Tibial nerve (tissue), 4 donors: ENCODE results near the gene ADCY2. TPM values are rescaled to one million over a fixed set of nuclear protein-coding genes. Genes with fewer than 3 reads are reported as not detected.

Experiments used
- DNase-seq, 2 donors: peaks; one replicate each; pipeline ENCODE4 v3.0.0-alpha.2; 2019; ENCODE audit warnings: low spot score in 2 of 2
- H3K27ac ChIP-seq, 4 donors: fragments of 200-600 bp; sonication (generic) in 3 of 4; one replicate each; pipeline ENCODE4 v1.5.1; 2017 to 2019; ENCODE audit warnings: mild to moderate bottlenecking in 1 of 4
- H3K27me3 ChIP-seq, 2 donors: fragments of 200-600 bp; sonication (generic) in 1 of 2; one replicate each; pipeline versions ENCODE4 v1.5.1 to v1.6.0; 2017 to 2019
- H3K36me3 ChIP-seq, 3 donors: fragments of 200-600 bp; sonication (generic); one replicate each; pipeline ENCODE4 v1.5.1; 2018 to 2019
- H3K4me1 ChIP-seq, 4 donors: fragments of 200-600 bp; sonication (generic) in 3 of 4; one replicate each; pipeline ENCODE4 v1.5.1; 2017 to 2019
- H3K4me3 ChIP-seq, 4 donors: fragments of 200-600 bp; sonication (generic) in 3 of 4; one replicate each; pipeline ENCODE4 v1.5.1; 2017 to 2019; ENCODE audit warnings: mild to moderate bottlenecking in 1 of 4, moderate library complexity in 1 of 4
- H3K9me3 ChIP-seq, 4 donors: fragments of 200-600 bp; sonication (generic) in 3 of 4; one replicate each; pipeline ENCODE4 v1.5.1; 2017 to 2019
- EP300 ChIP-seq, 2 donors: sonication (generic); formaldehyde crosslinking; IDR thresholded peaks; one replicate each; pipeline ENCODE4 v1.6.1; 2017; ENCODE audit warnings: antibody characterized with exemption in 2 of 2, mild to moderate bottlenecking in 1 of 2
- POLR2A ChIP-seq, 2 donors: fragments of 450-650 bp; IDR thresholded peaks; one replicate each; pipeline ENCODE4 v1.6.1; 2017; ENCODE audit warnings: antibody characterized with exemption in 2 of 2, mild to moderate bottlenecking in 2 of 2, moderate library complexity in 2 of 2
- WGBS, 2 donors: methylation state at CpG; one replicate each; pipeline ENCODE4 v1.1.5; 2018; 5-methylcytosine and 5-hydroxymethylcytosine counted together
- total RNA-seq, 4 donors: library from RNA; depleted of rRNA; stranded (reverse); fragments of >200 nt; gene quantifications; one replicate each; pipeline ENCODE4 v1.1.0, GENCODE V29; 2016
- TF ChIP-seq, protein P1 (sequence below), 5 experiments: fragments of 200-600 bp in 3 of 5; fragments of 450-650 bp in 2 of 5; sonication (generic) in 3 of 5; IDR thresholded peaks; one replicate each; pipeline ENCODE4 v1.5.1; 2016 to 2019; ENCODE audit warnings: antibody characterized with exemption in 5 of 5, mild to moderate bottlenecking in 3 of 5, moderate library complexity in 2 of 5

Gene ADCY2
- total RNA-seq, 4 donors from 2014 or later = 4.2 to 11.8 (median 10.0) TPM

- Histone ChIP-seq H3K9me3 (no peaks in the 10 kb centered on the region), H3K4me3 (no peak overlapping the region), H3K27me3 (no peaks in the 10 kb centered on the region), H3K27ac (no peak overlapping the region), H3K36me3 (no peaks in the 10 kb centered on the region), H3K4me1 (no peaks in the 10 kb centered on the region)
- WGBS, 2 donors = 93 to 96% methylated on average over 2 of the region's 2 CpGs
- DNase-seq = no peak
- TF ChIP-seq, protein P1, sequence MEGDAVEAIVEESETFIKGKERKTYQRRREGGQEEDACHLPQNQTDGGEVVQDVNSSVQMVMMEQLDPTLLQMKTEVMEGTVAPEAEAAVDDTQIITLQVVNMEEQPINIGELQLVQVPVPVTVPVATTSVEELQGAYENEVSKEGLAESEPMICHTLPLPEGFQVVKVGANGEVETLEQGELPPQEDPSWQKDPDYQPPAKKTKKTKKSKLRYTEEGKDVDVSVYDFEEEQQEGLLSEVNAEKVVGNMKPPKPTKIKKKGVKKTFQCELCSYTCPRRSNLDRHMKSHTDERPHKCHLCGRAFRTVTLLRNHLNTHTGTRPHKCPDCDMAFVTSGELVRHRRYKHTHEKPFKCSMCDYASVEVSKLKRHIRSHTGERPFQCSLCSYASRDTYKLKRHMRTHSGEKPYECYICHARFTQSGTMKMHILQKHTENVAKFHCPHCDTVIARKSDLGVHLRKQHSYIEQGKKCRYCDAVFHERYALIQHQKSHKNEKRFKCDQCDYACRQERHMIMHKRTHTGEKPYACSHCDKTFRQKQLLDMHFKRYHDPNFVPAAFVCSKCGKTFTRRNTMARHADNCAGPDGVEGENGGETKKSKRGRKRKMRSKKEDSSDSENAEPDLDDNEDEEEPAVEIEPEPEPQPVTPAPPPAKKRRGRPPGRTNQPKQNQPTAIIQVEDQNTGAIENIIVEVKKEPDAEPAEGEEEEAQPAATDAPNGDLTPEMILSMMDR (IDR thresholded peaks at IDR 0.05) = no peak
- no peak for TF ChIP-seq POLR2A (IDR thresholded peaks at IDR 0.05)
- no peak for TF ChIP-seq EP300 (IDR thresholded peaks at IDR 0.05)
These were observed 141.6 kb downstream of the ADCY2 start for GRCh38 chr5:7537573-7537972.

- 87% methylated on average over 5 of the region's 5 CpGs for WGBS, 2 donors
- Histone ChIP-seq H3K36me3 (no peaks in the 10 kb centered on the region), H3K27ac (no peak overlapping the region), H3K4me3 (no peak overlapping the region), H3K4me1 (no peaks in the 10 kb centered on the region), H3K27me3 (no peaks in the 10 kb centered on the region), H3K9me3 (no peaks in the 10 kb centered on the region)
- DNase-seq = no peak
- TF ChIP-seq, protein P1 (IDR thresholded peaks at IDR 0.05) = no peak
- TF ChIP-seq POLR2A (IDR thresholded peaks at IDR 0.05) (no peak), EP300 (IDR thresholded peaks at IDR 0.05) (no peak)
These were observed 143.6 kb downstream of the ADCY2 start for GRCh38 chr5:7539571-7539970.

GRCh38 chr5:7540736-7541485 lies 145.0 kb downstream of the ADCY2 start:
- no peak overlapping the region for H3K4me3 ChIP-seq
- 60 to 73% methylated on average over 9 of the region's 9 CpGs for WGBS, 2 donors
- TF ChIP-seq, protein P1 (IDR thresholded peaks at IDR 0.05) = no peak
- TF ChIP-seq POLR2A (IDR thresholded peaks at IDR 0.05) (no peak), EP300 (IDR thresholded peaks at IDR 0.05) (no peak)
- H3K36me3 ChIP-seq = no peaks in the 10 kb centered on the region
- H3K9me3 ChIP-seq = no peaks in the 10 kb centered on the region
- H3K27ac ChIP-seq = no peak overlapping the region
- H3K4me1 ChIP-seq = no peaks in the 10 kb centered on the region
- DNase-seq = no peak
- H3K27me3 ChIP-seq = no peaks in the 10 kb centered on the region

DNA sequence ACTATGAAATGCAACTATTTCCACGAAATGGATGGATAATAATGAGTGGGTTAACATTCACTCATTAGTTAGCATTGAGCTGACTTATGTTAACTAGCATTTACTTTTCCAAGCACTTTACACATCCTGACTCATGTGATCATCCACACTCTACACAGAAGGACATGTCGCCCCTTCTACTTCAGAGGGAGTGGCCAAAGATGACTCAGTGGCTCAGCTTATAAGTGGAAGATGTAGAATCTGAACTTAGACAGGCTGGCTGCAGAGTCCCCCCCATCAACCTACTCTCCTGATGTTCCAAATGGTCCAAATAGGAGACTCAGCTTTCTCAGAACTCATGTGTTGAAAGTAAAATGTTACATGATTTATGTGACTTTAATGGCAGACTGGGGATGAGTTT lies 146.0 kb downstream of the ADCY2 start:
- H3K27me3 ChIP-seq = no peaks in the 10 kb centered on the region
- H3K36me3 ChIP-seq = no peaks in the 10 kb centered on the region
- no peak overlapping the region for H3K4me3 ChIP-seq
- no peak for DNase-seq
- WGBS, 2 donors = 82 to 83% methylated on average over 2 of the region's 2 CpGs
- no peak for TF ChIP-seq POLR2A (IDR thresholded peaks at IDR 0.05)
- TF ChIP-seq, protein P1 (IDR thresholded peaks at IDR 0.05) = no peak
- no peak for TF ChIP-seq EP300 (IDR thresholded peaks at IDR 0.05)
- no peaks in the 10 kb centered on the region for H3K9me3 ChIP-seq
- no peaks in the 10 kb centered on the region for H3K4me1 ChIP-seq
- no peak overlapping the region for H3K27ac ChIP-seq

DNA sequence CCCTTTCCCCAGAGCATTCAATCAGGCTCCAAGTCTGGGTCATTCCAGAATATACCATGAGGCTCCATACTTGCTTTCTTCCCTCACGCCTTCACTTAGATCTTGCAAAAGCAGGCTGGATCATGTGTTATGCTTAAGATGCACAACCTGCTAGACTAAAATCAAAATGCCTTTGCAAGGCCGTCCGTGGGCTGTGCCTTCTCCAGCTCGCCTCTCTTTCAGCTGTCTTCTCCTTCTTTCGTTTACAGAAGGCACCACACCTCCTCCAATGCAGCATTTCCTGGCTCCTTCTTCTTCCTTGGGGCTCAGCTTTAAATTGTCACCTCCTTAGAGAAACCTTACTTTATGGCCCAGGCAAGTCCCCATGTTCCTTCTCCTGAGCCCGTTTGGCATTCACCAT lies 150.6 kb downstream of the ADCY2 start:
- DNase-seq = no peak
- H3K4me3 ChIP-seq = no peak overlapping the region
- H3K9me3 ChIP-seq = no peaks in the 10 kb centered on the region
- H3K27me3 ChIP-seq = no peaks in the 10 kb centered on the region
- TF ChIP-seq, protein P1 (IDR thresholded peaks at IDR 0.05) = no peak
- no peak for TF ChIP-seq POLR2A (IDR thresholded peaks at IDR 0.05)
- H3K27ac ChIP-seq = no peak overlapping the region
- WGBS, 2 donors = 89% methylated on average over 6 of the region's 6 CpGs
- no peaks in the 10 kb centered on the region for H3K4me1 ChIP-seq
- no peaks in the 10 kb centered on the region for H3K36me3 ChIP-seq
